Umbilical cord (tissue), 2 donors: ENCODE data around the gene LRRC30. TPM values are rescaled to one million over a fixed set of nuclear protein-coding genes. Genes with fewer than 3 reads are reported as not detected.

Experiments used
- DNase-seq: peaks from one replicate; pipeline ENCODE4 v3.0.0-alpha.2; 2015; ENCODE audit warnings: low spot score
- total RNA-seq: library from RNA; depleted of rRNA; stranded (reverse); fragments of >200 nt; gene quantifications from one replicate; pipeline ENCODE4 v1.2.3, GENCODE V29; 2014; ENCODE audit warnings: low replicate concordance; ENCODE audit not compliant: insufficient read depth

Gene LRRC30
- total RNA-seq, 1 donor from 2014 or later, result 3.4 TPM

GRCh38 chr18:7237673-7238272, 6.9 kb downstream of the LRRC30 start:
- DNase-seq, result no peak

- DNase-seq, result no peak
Observed at GRCh38 chr18:7242926-7243325, 12.0 kb downstream of the LRRC30 start.

GRCh38 chr18:7248877-7249276, 18.0 kb downstream of the LRRC30 start:
- peak; percentile 6 for DNase-seq

GRCh38 chr18:7254163-7254562, 23.3 kb downstream of the LRRC30 start:
- DNase-seq, result no peak

- no peak for DNase-seq
Observed at GRCh38 chr18:7255054-7255453, 24.2 kb downstream of the LRRC30 start.

GRCh38 chr18:7255643-7256042, 24.8 kb downstream of the LRRC30 start:
- no peak for DNase-seq

- no peak for DNase-seq
Observed at GRCh38 chr18:7256618-7257425, 25.9 kb downstream of the LRRC30 start.

GRCh38 chr18:7257426-7257740, 26.5 kb downstream of the LRRC30 start:
- no peak for DNase-seq

- DNase-seq, result no peak
Observed at GRCh38 chr18:7259475-7259874, 28.6 kb downstream of the LRRC30 start.

- no peak for DNase-seq
Observed at GRCh38 chr18:7261199-7261598, 30.3 kb downstream of the LRRC30 start.

- no peak for DNase-seq
Observed at GRCh38 chr18:7267973-7268372, 37.1 kb downstream of the LRRC30 start.

- no peak for DNase-seq
Observed at GRCh38 chr18:7269942-7270341, 39.1 kb downstream of the LRRC30 start.

GRCh38 chr18:7272311-7273049, 41.6 kb downstream of the LRRC30 start:
- peak; percentile 84 for DNase-seq

GRCh38 chr18:7273301-7273921, 42.5 kb downstream of the LRRC30 start:
- peak; percentile 18 for DNase-seq

- no peak for DNase-seq
Observed at GRCh38 chr18:7281579-7281978, 50.7 kb downstream of the LRRC30 start.

Other genes with a start within 250 kb of the LRRC30 start
- gene LAMA1, start 113.3 kb upstream of the LRRC30 start, total RNA-seq, result 8.4 TPM